ENCODE data around the gene FHIT.

DNA sequence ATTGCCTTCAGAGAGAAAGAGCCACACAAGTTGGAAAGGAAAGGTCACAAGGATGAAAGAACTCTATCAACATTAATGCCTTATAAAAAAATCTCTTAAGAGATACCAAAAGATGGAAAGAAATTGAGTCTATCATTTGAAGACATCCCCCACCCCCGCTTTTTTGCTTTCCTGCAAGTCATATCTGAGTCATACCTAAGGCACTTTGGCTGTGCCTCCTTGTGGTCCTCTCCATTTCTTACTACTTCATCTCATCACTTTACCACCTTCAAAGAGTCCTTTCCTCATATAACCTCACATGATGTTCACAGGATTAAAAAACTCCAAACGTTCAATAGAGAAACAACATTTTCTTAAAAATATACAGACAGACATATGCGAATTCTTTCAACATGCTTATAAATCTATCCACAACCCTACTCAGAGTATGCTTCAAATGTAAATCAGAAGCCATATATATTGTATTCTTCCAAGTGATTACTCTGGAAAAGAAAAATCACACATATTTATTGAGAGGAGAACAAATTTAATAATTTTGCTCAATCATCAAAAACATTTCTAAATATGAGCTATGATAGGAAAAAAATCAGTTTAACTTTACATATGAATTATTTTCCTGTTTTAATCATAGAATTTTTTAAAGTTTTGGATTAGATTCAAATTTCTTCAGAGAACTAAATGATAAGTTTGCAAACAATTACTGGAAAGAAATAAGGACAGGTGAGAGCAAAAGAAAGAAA lies 1197.6 kb downstream of the FHIT start:
- TF ChIP-seq POLR2AphosphoS5 (IDR thresholded peaks at IDR 0.05): no peak
- TF ChIP-seq, protein P1, sequence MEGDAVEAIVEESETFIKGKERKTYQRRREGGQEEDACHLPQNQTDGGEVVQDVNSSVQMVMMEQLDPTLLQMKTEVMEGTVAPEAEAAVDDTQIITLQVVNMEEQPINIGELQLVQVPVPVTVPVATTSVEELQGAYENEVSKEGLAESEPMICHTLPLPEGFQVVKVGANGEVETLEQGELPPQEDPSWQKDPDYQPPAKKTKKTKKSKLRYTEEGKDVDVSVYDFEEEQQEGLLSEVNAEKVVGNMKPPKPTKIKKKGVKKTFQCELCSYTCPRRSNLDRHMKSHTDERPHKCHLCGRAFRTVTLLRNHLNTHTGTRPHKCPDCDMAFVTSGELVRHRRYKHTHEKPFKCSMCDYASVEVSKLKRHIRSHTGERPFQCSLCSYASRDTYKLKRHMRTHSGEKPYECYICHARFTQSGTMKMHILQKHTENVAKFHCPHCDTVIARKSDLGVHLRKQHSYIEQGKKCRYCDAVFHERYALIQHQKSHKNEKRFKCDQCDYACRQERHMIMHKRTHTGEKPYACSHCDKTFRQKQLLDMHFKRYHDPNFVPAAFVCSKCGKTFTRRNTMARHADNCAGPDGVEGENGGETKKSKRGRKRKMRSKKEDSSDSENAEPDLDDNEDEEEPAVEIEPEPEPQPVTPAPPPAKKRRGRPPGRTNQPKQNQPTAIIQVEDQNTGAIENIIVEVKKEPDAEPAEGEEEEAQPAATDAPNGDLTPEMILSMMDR (IDR thresholded peaks at IDR 0.05): no peak

Data from transverse colon (tissue), 4 donors.